AG04450 (cell line): ENCODE data around the gene FANCC. TPM values are rescaled to one million over a fixed set of nuclear protein-coding genes. Genes with fewer than 3 reads are reported as not detected.

Source experiments
- CTCF ChIA-PET: fragments of 300-600, 350-600 bp; formaldehyde crosslinking; extraction: SDS; loops from one replicate; lab custom pipeline; 2022; ENCODE audit warnings: antibody characterized with exemption, inconsistent platforms; lab: Charles Lee
- POLR2A ChIA-PET: fragments of 350-600 bp; formaldehyde crosslinking; extraction: SDS; loops from one replicate; lab custom pipeline; 2021; ENCODE audit warnings: antibody characterized with exemption, inconsistent platforms; lab: Yijun Ruan, JAX
- DNase-seq: peaks from one replicate; pipeline ENCODE4 v3.0.0-alpha.2; 2011; ENCODE audit warnings: low read depth, low spot score
- H3K27ac ChIP-seq: one replicate; pipeline ENCODE4 v1.5.1; 2012; ENCODE audit warnings: low read depth, low read length, control low read depth
- H3K27me3 ChIP-seq: one replicate; pipeline ENCODE4 v1.6.0; 2012; ENCODE audit warnings: low read length; ENCODE audit not compliant: control insufficient read depth, insufficient read depth
- H3K4me3 ChIP-seq: 2 replicates; pipeline ENCODE4 v1.5.1; 2011; ENCODE audit warnings: mild to moderate bottlenecking, low read depth, low read length, control low read depth
- H3K9me3 ChIP-seq: 2 replicates; pipeline ENCODE4 v1.5.1; 2012; ENCODE audit warnings: low read length; ENCODE audit not compliant: control insufficient read depth, insufficient read depth
- polyA plus RNA-seq: library from polyadenylated mRNA; depleted of rRNA; stranded (reverse); fragments of >200 nt; gene quantifications from 2 replicates; pipeline ENCODE4 v1.2.3, GENCODE V29; 2011
- TF ChIP-seq, protein P1 (sequence below): IDR thresholded peaks from 2 replicates; pipeline ENCODE4 v1.5.1; 2011; ENCODE audit warnings: low read depth, low read length, control low read depth, inconsistent platforms

FANCC gene
- polyA plus RNA-seq, 1 experiment = 10.8 TPM

- Histone ChIP-seq H3K4me3 (no peak overlapping the region), H3K27me3 (no peaks in the 10 kb centered on the region), H3K9me3 (peaks cover 10% of the 10 kb centered on the region; the same call in 1 of the 2 replicates), H3K27ac (no peak overlapping the region)
- no peak for DNase-seq
- ChIA-PET POLR2A (interaction anchor here (0.6 kb wide), 1 partner anchor 1358 kb away, joined by 12 read pairs; no protein-coding TSS in a partner anchor), CTCF (interaction anchor here (1.0 kb wide), 1 partner anchor 8 kb away, joined by 3 read pairs; no protein-coding TSS in a partner anchor)
- TF ChIP-seq, protein P1, sequence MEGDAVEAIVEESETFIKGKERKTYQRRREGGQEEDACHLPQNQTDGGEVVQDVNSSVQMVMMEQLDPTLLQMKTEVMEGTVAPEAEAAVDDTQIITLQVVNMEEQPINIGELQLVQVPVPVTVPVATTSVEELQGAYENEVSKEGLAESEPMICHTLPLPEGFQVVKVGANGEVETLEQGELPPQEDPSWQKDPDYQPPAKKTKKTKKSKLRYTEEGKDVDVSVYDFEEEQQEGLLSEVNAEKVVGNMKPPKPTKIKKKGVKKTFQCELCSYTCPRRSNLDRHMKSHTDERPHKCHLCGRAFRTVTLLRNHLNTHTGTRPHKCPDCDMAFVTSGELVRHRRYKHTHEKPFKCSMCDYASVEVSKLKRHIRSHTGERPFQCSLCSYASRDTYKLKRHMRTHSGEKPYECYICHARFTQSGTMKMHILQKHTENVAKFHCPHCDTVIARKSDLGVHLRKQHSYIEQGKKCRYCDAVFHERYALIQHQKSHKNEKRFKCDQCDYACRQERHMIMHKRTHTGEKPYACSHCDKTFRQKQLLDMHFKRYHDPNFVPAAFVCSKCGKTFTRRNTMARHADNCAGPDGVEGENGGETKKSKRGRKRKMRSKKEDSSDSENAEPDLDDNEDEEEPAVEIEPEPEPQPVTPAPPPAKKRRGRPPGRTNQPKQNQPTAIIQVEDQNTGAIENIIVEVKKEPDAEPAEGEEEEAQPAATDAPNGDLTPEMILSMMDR = no peak
Measured at GRCh38 chr9:95093586-95093985, 223.9 kb downstream of the FANCC start.

DNA sequence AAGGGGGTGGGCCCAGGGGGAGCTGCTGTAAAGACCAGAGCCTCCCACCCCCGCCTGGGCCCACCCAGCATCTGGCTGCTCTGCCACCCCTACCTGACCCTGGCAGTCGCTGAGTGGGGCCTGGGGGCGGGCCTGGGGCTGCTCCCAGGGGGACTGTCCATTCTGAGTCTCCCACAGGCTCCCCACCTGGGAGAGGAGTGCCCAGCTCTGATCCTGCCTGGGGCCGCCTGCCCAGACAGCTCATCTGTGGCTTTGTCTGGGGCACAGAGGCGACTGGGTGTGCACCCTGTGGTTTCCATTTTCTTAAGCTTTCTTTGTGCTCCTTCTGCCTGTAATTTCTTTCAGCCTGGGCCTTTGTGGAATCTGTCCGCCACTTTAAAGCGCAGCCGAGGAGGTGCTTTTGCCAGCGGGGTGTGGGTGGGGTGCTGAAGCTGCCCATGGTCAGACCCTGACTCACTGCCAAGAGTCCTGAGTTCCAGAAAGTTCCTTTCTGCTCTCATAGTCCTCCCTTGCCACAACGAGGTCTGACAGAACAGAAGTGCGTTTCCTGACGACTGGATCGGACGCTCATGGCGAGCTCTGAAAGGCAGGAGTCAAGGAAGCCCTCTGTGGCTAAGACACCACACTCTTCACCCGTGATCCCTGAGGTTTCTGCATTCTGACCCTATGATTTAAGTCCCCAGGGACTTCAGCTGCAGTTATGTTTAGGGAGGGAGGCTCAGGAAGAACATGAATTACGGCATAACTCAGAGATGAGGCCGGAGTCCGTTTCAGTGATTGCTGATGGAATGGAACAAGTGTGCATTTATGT is 225.0 kb downstream of the FANCC start:
- POLR2A ChIA-PET = interaction anchor here (1.2 kb wide), 1 partner anchor 189 kb away, joined by 9 read pairs; no protein-coding TSS in a partner anchor

GRCh38 chr9:95091601-95092261 is 225.8 kb downstream of the FANCC start:
- Histone ChIP-seq H3K27ac (peak overlapping the region; percentile 47), H3K4me3 (no peak overlapping the region), H3K27me3 (no peaks in the 10 kb centered on the region), H3K9me3 (peaks cover 6% of the 10 kb centered on the region; the same call in 1 of the 2 replicates)
- ChIA-PET CTCF (interaction anchor here (1.2 kb wide), 1 partner anchor 40 kb away, joined by 4 read pairs; no protein-coding TSS in a partner anchor), POLR2A (interaction anchor here (1.2 kb wide), 1 partner anchor 188 kb away, joined by 9 read pairs; no protein-coding TSS in a partner anchor)
- DNase-seq = no peak
- TF ChIP-seq, protein P1 = no peak

More for the DNA sequence above, 225.0 kb downstream of the FANCC start:
- no peaks in the 10 kb centered on the region for H3K27me3 ChIP-seq
- peak overlapping the region; percentile 47 for H3K27ac ChIP-seq
- no peak for DNase-seq
- TF ChIP-seq, protein P1 = no peak
- CTCF ChIA-PET = interaction anchor here (1.0 to 1.2 kb wide), 2 partner anchors 9 to 39 kb away, joined by 3 to 4 read pairs; no protein-coding TSS in a partner anchor
- H3K4me3 ChIP-seq = no peak overlapping the region
- peaks cover 8% of the 10 kb centered on the region; the same call in 1 of the 2 replicates for H3K9me3 ChIP-seq

DNA sequence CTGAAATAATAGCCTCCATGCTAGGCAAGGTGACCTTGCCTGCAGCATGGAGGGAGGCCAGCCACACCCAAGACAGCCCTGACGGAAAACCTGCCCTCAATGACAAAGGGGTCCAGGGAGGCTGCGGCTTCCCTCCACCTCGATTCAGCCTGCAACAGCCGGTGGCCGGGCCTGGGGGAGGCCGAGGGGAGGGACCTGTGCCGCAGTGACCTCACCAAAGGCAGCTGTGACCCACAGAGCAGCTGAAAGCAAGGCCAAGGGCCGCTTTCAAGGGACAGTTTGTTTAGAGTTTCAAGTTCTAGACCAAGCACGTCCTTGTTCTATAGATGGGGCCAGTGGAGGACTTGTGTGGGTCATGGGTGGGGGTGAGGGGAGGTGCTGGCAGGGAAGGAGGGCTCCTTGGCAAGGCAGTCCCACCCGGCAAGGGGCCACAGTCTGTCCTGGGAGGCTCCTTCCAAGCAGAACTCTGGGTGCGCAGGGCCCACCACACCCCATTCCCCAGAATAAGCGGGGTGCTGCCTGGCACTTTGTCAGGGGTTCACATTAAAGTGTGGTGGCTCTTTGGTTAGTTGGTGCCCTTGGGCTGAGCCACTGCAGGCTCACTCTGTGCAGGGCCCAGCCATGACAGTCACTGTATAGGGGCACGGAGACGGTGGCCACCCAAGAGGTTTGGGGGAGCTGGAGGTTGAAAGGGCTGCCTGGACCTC is 226.5 kb downstream of the FANCC start:
- CTCF ChIA-PET = no interaction called here
- DNase-seq = no peak

More for the DNA sequence above, 226.5 kb downstream of the FANCC start:
- peak overlapping the region; percentile 47 for H3K27ac ChIP-seq
- TF ChIP-seq, protein P1 = no peak
- POLR2A ChIA-PET = no interaction called here
- H3K9me3 ChIP-seq = no peaks in the 10 kb centered on the region; the same call in 1 of the 2 replicates
- H3K27me3 ChIP-seq = no peaks in the 10 kb centered on the region
- no peak overlapping the region for H3K4me3 ChIP-seq
